Measurements from ENCODE around the gene UGGT1. TPM values are rescaled to one million over a fixed set of nuclear protein-coding genes. Genes with fewer than 3 reads are reported as not detected.

Gene UGGT1
- polyA plus RNA-seq, 1 donor (not counting 4 experiments of a cell fraction or from before 2014, with no cell fraction given) = 26.7 TPM

- H3K27ac ChIP-seq (ENCODE audit: control insufficient read depth, insufficient read depth, low read length) = no peak overlapping the region
- no peak overlapping the region for H3K4me3 ChIP-seq (ENCODE audit: control insufficient read depth in 2 of 3, extremely low read depth in 1 of 3, insufficient read depth in 2 of 3, low read depth in 1 of 3, low read length in 3 of 3)
- FAIRE-seq (no peak), DNase-seq (ENCODE audit: low read depth, low spot score) (no peak)
- no peak overlapping the region for H2AFZ ChIP-seq (ENCODE audit: control insufficient read depth, low read length)
- no peak overlapping the region for H3K9ac ChIP-seq (ENCODE audit: control insufficient read depth, extremely low read depth, insufficient read depth, low read length)
- no peaks in the 10 kb centered on the region for H3K27me3 ChIP-seq (ENCODE audit: control insufficient read depth, extremely low read depth, insufficient read depth, low read length)
- H4K20me1 ChIP-seq (ENCODE audit: control insufficient read depth, extremely low read depth, insufficient read depth, low read length) = no peaks in the 10 kb centered on the region
- no peaks in the 10 kb centered on the region for H3K9me1 ChIP-seq (ENCODE audit: control insufficient read depth, extremely low read depth, insufficient read depth, low read length)
- no peaks in the 10 kb centered on the region for H3K9me3 ChIP-seq (ENCODE audit: control insufficient read depth, low read depth, low read length)
- dilution Hi-C loops (cut with MboI; ENCODE audit: extremely low pct_ligation_motif_present, low sequenced_read_pairs) = no loop called here
- H3K36me3 ChIP-seq (ENCODE audit: control insufficient read depth in 2 of 2, extremely low read depth in 1 of 2, insufficient read depth in 2 of 2, low read length in 2 of 2) = no peaks in the 10 kb centered on the region
- no peaks in the 10 kb centered on the region for H3K79me2 ChIP-seq (ENCODE audit: control insufficient read depth, insufficient read depth, low read length)
- H3K4me2 ChIP-seq (ENCODE audit: control insufficient read depth, extremely low read depth, insufficient read depth, low read depth, low read length) = no peak overlapping the region
- no peak for TF ChIP-seq EZH2 (IDR thresholded peaks at IDR 0.05; ENCODE audit: low read length)
- TF ChIP-seq, protein P1, sequence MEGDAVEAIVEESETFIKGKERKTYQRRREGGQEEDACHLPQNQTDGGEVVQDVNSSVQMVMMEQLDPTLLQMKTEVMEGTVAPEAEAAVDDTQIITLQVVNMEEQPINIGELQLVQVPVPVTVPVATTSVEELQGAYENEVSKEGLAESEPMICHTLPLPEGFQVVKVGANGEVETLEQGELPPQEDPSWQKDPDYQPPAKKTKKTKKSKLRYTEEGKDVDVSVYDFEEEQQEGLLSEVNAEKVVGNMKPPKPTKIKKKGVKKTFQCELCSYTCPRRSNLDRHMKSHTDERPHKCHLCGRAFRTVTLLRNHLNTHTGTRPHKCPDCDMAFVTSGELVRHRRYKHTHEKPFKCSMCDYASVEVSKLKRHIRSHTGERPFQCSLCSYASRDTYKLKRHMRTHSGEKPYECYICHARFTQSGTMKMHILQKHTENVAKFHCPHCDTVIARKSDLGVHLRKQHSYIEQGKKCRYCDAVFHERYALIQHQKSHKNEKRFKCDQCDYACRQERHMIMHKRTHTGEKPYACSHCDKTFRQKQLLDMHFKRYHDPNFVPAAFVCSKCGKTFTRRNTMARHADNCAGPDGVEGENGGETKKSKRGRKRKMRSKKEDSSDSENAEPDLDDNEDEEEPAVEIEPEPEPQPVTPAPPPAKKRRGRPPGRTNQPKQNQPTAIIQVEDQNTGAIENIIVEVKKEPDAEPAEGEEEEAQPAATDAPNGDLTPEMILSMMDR (optimal IDR thresholded peaks at IDR 0.05 in 1 of 3, IDR thresholded peaks at IDR 0.05 in 1 of 3, conservative IDR thresholded peaks at IDR 0.05 in 1 of 3; ENCODE audit: extremely low read depth in 1 of 3, insufficient read depth in 2 of 3, low read length in 3 of 3) = no peak
- H3K4me1 ChIP-seq (ENCODE audit: control insufficient read depth, extremely low read depth, insufficient read depth, low read length) = no peaks in the 10 kb centered on the region
Observed at GRCh38 chr2:128073278-128073677, 17.7 kb upstream of the UGGT1 start.

DNA sequence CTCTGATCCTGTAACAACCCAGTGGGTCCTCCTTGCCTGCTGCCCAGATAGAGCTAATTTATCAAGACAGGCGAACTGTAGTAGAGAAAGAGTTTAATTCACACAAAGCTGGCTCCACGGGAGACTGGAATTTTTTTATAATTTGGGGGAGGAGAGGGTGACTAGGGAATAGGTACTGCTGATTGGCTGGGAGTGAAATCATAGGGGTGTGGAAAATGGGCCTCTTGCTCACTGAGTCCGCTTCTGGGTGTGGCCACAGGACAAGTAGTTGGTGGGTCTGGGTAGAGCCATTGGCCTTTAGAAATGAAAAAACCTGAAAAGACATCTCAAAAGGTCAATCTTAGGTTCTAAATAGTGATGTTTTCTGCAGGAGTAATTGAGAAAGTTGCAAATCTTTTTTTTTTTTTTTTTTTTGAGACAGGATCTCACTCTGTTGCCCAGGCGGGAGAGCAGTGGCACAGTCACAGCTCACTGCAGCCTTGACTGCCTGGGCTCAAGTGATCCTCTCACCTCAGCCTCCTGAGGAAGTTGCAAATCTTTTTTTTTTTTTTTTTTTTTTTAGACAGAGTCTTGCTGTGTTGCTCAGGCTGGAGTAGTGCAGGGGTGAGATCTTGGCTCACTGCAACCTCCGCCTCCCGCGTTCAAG lies 14.4 kb upstream of the UGGT1 start:
- Histone ChIP-seq H3K36me3 (ENCODE audit: control insufficient read depth in 2 of 2, extremely low read depth in 1 of 2, insufficient read depth in 2 of 2, low read length in 2 of 2) (no peaks in the 10 kb centered on the region), H3K27ac (ENCODE audit: control insufficient read depth, insufficient read depth, low read length) (no peak overlapping the region), H3K9me3 (ENCODE audit: control insufficient read depth, low read depth, low read length) (no peaks in the 10 kb centered on the region), H3K79me2 (ENCODE audit: control insufficient read depth, insufficient read depth, low read length) (no peaks in the 10 kb centered on the region), H4K20me1 (ENCODE audit: control insufficient read depth, extremely low read depth, insufficient read depth, low read length) (no peaks in the 10 kb centered on the region), H3K27me3 (ENCODE audit: control insufficient read depth, extremely low read depth, insufficient read depth, low read length) (no peaks in the 10 kb centered on the region), H3K4me1 (ENCODE audit: control insufficient read depth, extremely low read depth, insufficient read depth, low read length) (no peaks in the 10 kb centered on the region), H2AFZ (ENCODE audit: control insufficient read depth, low read length) (no peak overlapping the region), H3K9me1 (ENCODE audit: control insufficient read depth, extremely low read depth, insufficient read depth, low read length) (no peaks in the 10 kb centered on the region), H3K4me2 (ENCODE audit: control insufficient read depth, extremely low read depth, insufficient read depth, low read depth, low read length) (no peak overlapping the region), H3K4me3 (ENCODE audit: control insufficient read depth in 2 of 3, extremely low read depth in 1 of 3, insufficient read depth in 2 of 3, low read depth in 1 of 3, low read length in 3 of 3) (no peak overlapping the region), H3K9ac (ENCODE audit: control insufficient read depth, extremely low read depth, insufficient read depth, low read length) (no peak overlapping the region)
- TF ChIP-seq, protein P1 (optimal IDR thresholded peaks at IDR 0.05 in 1 of 3, IDR thresholded peaks at IDR 0.05 in 1 of 3, conservative IDR thresholded peaks at IDR 0.05 in 1 of 3; ENCODE audit: extremely low read depth in 1 of 3, insufficient read depth in 2 of 3, low read length in 3 of 3) = no peak
- TF ChIP-seq EZH2 (IDR thresholded peaks at IDR 0.05; ENCODE audit: low read length) = no peak
- FAIRE-seq (no peak), DNase-seq (ENCODE audit: low read depth, low spot score) (no peak)
- dilution Hi-C loops (cut with MboI; ENCODE audit: extremely low pct_ligation_motif_present, low sequenced_read_pairs) = no loop called here

Measured in keratinocyte (primary cell).